GM12891 (cell line): Measurements from ENCODE around the gene PIGX.
"Not testable (repeated sequence)": the region's sequence is repeated elsewhere in the genome, so short reads cannot be mapped to it uniquely, and the experiment has no call there.

ENCODE experiments used
- DNase-seq: peaks from one replicate; pipeline ENCODE4 v3.0.0; 2011; ENCODE audit warnings: low spot score; ENCODE audit not compliant: insufficient read length
- FAIRE-seq: peaks from 2 replicates; lab custom pipeline; 2011; peaks lifted over from hg19 to GRCh38; lab: Jason Lieb, UNC
- PAX5 ChIP-seq: IDR thresholded peaks from 2 replicates; pipeline ENCODE4 v1.6.1; 2011; ENCODE audit warnings: low read length, moderate library complexity, mild to moderate bottlenecking; ENCODE audit not compliant: insufficient read depth, severe bottlenecking
- POLR2A ChIP-seq: IDR thresholded peaks from 2 replicates; pipeline ENCODE4 v1.6.1; 2011; ENCODE audit warnings: low read depth, low read length, control low read depth
- POLR2AphosphoS5 ChIP-seq: IDR thresholded peaks from 2 replicates; pipeline ENCODE4 v1.6.1; 2011; ENCODE audit warnings: low read depth, low read length, control low read depth
- POU2F2 ChIP-seq: IDR thresholded peaks from 2 replicates; pipeline ENCODE4 v1.6.1; 2011; ENCODE audit warnings: low read depth, mild to moderate bottlenecking, control low read depth, low read length, moderate library complexity
- SPI1 ChIP-seq: IDR thresholded peaks from 2 replicates; pipeline ENCODE4 v1.6.1; 2011; ENCODE audit warnings: low read depth, low read length, control low read depth
- TAF1 ChIP-seq: IDR thresholded peaks from 2 replicates; pipeline ENCODE4 v1.6.1; 2011; ENCODE audit warnings: low read depth, low read length, control low read depth

The PIGX gene

GRCh38 chr3:196697270-196697669, 14.9 kb upstream of the PIGX start:
- no peak for TF ChIP-seq POLR2A
- no peak for TF ChIP-seq POU2F2
- no peak for TF ChIP-seq TAF1
- TF ChIP-seq PAX5: no peak
- TF ChIP-seq SPI1: no peak
- no peak for TF ChIP-seq POLR2AphosphoS5
- FAIRE-seq: no peak
- DNase-seq: no peak

GRCh38 chr3:196699749-196700148, 12.4 kb upstream of the PIGX start:
- FAIRE-seq: no peak
- TF ChIP-seq POU2F2 (no peak), TAF1 (no peak), PAX5 (no peak), POLR2AphosphoS5 (no peak), SPI1 (no peak), POLR2A (no peak)
- DNase-seq: no peak

GRCh38 chr3:196700801-196701200, 11.4 kb upstream of the PIGX start:
- TF ChIP-seq TAF1: no peak
- no peak for TF ChIP-seq PAX5
- no peak for TF ChIP-seq POLR2A
- TF ChIP-seq POLR2AphosphoS5: no peak
- TF ChIP-seq POU2F2: no peak
- TF ChIP-seq SPI1: no peak
- DNase-seq: no peak
- FAIRE-seq: no peak

- DNase-seq (no peak), FAIRE-seq (no peak)
- TF ChIP-seq POLR2AphosphoS5: no peak
- TF ChIP-seq POLR2A: no peak
Measured at GRCh38 chr3:196706327-196706726, 5.8 kb upstream of the PIGX start.

- no peak for FAIRE-seq
- DNase-seq: no peak
Measured at GRCh38 chr3:196706731-196707130, 5.4 kb upstream of the PIGX start.

GRCh38 chr3:196707566-196707965, 4.6 kb upstream of the PIGX start:
- TF ChIP-seq POU2F2 (no peak), SPI1 (no peak), POLR2A (no peak), TAF1 (no peak), PAX5 (no peak), POLR2AphosphoS5 (no peak)
- FAIRE-seq (no peak), DNase-seq (no peak)

More at GRCh38 chr3:196706731-196707130, 5.4 kb upstream of the PIGX start:
- no peak for TF ChIP-seq POLR2AphosphoS5

- TF ChIP-seq POLR2AphosphoS5 (no peak), SPI1 (no peak)
- DNase-seq (no peak), FAIRE-seq (no peak)
Measured at GRCh38 chr3:196708467-196708866, 3.7 kb upstream of the PIGX start.

- TF ChIP-seq PAX5 (no peak), POU2F2 (no peak), POLR2AphosphoS5 (no peak), TAF1 (no peak), POLR2A (no peak), SPI1 (no peak)
- no peak for FAIRE-seq
- no peak for DNase-seq
Measured at GRCh38 chr3:196712514-196713413, 587 bp downstream of the PIGX start.

- not testable (repeated sequence) for FAIRE-seq, DNase-seq
Measured at GRCh38 chr3:196717162-196717561, 5.0 kb downstream of the PIGX start.

GRCh38 chr3:196721097-196721496, 8.9 kb downstream of the PIGX start:
- DNase-seq (no peak), FAIRE-seq (no peak)
- TF ChIP-seq POLR2A (no peak), SPI1 (no peak), PAX5 (no peak), TAF1 (no peak), POLR2AphosphoS5 (no peak), POU2F2 (no peak)
